Superior temporal gyrus (tissue), 1 donor: Measurements from ENCODE around the gene SMIM13.

Experiments used
- DNase-seq: peaks from one replicate; pipeline ENCODE4 v3.0.0-alpha.2; 2016; ENCODE audit errors: extremely low spot score

SMIM13 gene

DNA sequence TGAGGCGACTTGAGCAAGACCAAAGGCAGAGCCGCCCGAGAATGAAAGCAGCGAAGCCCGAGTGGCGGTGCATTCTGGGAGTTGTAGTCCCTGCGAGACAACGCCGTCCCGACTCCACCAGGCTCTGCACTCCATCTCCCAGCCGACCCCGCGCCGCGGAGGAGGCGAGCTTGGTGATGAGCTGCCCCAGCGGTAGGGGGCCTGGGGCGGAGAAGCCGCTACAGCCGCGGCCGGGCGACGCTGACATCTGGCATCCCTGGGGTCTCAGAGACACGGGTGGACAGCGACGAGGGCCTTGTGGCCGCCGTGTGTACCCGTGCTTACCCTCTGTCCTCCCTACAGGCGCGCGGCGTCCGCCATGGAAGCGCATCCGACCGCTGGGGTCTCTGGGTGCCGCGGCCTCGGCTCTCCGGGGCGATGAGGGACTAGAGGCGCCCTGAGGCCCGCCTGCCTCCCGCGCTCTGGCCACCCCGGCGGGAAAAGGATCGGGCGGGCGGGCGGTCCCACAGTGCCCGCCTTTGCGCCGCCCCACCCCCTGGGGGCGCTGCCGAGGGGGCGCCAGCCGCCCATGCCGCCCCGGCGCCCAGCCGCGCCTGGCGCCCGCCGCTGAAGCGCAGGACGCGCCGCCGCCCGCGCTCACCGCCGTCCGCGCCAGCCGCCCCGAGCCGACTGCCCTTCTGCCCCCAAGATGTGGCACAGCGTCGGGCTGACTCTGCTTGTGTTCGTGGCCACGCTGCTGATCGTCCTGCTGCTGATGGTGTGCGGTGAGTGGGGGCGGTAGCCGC is at the start of gene SMIM13:
SMIM13 (plus strand) TSS at position 209 of the 785 bp plus-strand sequence; CDS start at position 689, 480 bp downstream.
- DNase-seq, result peak; percentile 99

DNA sequence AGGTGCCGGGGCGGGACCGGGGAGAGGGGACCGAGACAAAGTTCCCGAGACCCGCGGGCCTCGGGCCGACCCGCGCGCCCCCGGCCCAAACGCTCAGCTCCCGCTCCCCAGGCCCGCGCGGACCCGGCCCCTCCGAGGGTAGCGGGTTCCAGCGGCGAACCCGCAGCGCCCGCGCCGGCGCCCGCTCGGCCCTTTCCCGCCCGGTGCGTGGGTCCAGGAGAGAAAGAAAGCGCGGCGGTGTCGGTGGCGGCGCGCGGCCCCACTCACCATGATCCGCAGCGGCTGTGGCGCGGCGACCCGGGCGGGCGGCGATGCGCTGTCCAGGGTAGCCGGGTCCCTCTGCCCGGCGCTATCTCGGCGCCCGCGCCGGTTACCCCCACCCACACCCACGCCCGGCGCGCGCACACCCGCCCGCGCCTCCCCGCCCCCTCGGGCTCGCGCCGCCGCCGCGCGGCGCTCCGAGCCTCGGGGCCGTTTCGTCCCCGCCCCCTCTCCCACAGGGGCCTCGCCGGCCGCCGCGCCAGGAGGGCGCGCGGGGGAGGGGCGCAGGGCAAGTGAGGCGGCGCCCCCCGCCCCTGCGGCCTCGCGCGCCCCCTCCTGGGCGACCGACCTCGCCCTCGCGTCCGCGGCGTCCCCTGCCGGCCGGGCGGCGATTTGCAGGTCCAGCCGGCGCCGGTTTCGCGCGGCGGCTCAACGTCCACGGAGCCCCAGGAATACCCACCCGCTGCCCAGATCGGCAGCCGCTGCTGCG is 49.5 kb upstream of the SMIM13 start, which contains the start of gene ELOVL2:
ELOVL2 (minus strand) TSS at position 345 of the 751 bp plus-strand sequence; CDS start at position 270, 75 bp downstream.
- DNase-seq, result no peak

DNA sequence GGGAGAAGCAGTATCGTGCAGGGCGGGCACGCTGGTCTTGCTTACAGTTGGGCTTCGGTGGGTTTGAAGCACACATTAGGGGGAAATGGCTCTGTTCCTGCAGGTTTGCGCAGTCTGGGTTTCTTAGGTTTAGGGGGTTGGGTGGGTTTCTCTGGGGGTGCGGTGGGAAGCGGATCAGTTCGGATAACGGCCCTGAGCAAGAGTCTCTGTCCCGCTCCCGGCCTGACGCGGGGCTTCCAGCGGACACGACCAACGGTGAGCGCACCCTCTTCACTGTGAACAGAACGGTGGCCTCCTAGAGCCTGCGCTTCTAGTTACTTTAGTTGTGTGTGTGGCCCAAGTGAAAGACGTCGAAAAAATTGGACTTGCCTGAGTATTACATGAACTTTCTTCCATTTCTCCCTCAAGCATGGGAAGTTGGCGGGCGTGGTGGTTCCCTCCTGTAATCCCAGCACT is 48.9 kb upstream of the SMIM13 start:
- DNase-seq, result no peak

DNA sequence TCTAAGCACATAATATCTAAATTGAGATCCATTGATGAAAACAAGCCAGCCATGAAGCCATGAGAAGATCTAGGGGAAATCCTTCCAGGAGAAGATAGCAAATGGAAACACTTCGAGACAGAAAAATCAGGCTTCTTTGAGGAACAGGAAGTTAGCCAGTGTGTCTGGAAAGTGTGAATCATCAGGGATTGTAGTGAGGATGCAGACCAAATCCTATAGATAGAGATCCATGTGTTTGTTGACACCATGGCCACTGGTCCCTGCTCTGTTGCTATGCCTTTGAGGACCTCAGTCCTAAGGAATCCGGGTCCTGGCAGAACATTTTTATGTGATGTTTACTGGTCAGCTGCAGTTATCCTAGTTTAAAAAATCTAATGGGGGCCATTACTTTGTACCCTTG is 42.9 kb upstream of the SMIM13 start:
- no peak for DNase-seq

DNA sequence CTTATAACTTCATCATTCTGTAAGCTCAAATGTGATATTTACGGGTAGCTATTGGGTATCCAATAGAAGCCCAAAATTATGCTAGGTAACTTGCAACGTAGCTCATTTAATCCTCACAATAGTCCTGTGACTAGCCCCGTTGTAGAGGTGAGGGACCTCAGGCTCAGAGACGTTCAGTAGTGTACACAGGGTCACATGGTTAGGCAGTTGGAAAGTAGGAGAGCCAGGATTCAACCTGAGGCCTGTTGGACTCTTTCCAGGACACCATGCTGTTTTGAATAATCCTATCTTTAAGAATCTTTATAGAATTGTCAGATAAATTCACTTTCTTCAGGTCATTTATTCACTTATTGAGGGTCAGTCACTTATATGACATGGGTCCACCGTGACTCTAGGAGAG is 40.3 kb upstream of the SMIM13 start:
- no peak for DNase-seq

DNA sequence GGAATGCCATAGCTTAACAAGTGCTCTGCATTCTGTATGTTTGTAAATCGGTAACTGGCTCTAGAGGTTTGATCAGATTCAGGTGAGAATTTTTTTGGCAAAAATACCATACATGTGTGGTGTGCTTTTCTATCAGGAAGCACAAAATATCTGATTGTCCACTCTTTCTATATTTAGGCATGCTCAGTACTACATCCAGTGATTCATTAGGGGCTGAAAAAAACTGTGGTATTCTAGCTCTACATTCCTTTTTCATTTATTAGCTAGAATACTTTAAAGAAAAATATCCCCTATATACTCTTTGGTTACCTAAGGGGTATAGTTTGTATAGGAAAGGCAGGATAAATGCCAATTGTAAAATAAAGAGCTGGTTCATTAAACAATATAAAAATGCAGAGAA is 38.9 kb upstream of the SMIM13 start:
- no peak for DNase-seq

DNA sequence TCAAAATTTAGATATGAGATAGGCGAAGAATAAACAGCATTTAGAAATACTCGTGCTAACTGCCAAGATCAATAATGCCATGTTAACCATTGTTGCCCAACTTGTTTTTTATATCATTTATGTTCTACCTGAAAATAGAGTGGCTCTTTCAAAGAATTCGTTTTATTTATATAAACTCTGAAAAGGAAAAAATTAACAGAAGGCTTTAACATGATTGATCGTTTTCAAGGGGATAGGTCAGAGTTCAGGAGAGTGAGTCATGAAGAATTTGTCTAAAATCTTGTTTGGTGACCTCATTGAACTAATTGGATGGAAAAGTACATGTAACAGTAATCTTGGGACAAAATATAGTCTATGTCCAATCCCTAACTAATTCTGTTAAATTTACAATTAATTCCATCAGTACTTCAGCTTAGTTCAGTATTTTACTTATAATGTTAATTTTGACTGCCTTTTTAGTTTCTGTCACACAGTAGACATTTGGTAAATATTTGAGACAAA is 38.5 kb upstream of the SMIM13 start:
- no peak for DNase-seq

DNA sequence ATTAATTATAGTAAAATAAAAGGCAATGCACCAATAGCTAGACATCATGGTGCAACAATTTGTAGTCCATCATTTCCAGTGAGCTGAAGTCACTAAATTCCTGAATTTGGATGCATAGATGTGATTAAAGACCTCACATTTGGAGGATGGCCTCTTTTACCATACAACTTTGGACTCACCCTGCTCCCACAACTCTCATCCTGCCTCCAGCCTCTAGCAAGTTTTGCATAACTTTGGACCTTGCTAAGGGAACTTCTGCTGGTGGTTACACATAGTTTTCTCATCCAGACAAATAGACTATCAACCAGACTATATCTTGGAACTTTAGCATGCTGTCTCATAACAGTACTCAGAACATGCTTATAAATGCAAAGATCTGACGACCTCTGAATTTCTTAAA is 36.8 kb upstream of the SMIM13 start:
- DNase-seq, result no peak

DNA sequence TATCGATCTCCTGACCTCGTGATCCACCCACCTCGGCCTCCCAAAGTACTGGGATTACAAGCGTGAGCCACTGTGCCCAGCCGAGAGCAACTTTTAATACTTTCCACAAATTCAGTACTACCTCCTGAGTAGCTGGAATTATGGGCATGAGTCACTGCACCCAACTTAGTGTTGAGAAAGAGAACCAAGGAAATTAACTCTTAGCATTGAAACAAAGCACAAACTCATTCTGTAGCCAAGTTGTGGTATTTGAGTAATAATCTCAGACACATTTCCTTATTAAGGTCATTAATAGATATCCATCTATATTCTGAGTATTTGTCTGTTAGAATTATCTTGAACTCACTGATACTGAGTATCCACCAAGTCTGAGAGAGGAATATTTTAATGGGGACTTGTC is 35.2 kb upstream of the SMIM13 start:
- no peak for DNase-seq

DNA sequence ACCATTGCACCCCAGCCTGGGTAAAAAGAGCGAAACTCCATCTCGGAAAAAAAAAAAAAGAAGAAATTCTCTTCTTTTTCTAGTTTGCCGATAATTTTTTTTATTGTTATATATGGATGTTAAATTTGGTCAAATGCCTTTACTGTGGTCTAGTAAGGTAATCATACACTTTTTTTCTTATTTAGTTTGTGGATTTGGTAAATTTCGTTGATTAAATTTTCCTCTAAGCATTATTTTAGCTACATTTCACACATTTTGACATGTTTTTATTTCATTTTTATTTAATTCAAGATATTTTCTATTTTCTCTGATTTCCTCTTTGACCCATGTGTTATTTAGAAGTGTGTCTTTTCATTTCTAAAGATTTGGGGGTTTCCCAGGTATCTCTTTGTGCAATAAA is 31.6 kb upstream of the SMIM13 start:
- no peak for DNase-seq

DNA sequence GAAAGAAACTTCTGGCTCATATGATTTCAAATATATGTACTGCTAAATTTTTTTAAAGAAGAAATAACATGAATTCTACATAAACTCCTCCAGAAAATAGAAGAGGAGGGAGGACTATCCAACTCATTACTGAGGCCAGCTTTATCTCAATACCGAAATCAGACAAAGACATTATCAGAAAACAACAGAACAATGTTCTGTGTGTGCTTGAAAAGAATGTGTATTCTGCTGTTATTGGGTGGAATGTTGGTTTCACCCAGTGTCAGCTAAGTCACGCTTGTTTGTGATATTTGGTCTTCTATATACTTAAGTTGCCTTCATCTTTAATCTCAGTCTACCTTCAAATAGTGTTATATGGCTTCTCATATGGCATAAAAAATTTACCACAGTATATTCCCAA is 30.9 kb upstream of the SMIM13 start:
- DNase-seq, result peak; percentile 72

DNA sequence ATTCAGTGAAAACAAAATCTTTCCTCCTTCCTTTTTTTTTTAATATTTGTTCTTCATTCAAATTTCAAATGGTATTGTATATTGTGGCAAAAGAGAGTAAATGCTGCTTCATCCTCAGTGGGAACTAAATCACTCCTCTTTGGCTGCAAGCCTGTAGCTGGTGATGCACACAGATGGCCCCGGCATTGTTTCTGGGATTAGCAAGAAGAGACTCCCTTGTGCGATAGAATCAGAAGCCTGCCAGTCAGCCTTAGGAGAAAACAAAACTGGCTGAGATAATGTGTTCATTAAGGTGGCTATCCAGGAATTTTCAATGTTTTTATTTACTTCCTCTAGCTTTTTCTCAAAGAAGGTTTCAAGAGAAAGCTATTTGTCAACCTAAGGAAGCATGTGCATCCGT is 28.8 kb upstream of the SMIM13 start:
- DNase-seq, result peak; percentile 86

DNA sequence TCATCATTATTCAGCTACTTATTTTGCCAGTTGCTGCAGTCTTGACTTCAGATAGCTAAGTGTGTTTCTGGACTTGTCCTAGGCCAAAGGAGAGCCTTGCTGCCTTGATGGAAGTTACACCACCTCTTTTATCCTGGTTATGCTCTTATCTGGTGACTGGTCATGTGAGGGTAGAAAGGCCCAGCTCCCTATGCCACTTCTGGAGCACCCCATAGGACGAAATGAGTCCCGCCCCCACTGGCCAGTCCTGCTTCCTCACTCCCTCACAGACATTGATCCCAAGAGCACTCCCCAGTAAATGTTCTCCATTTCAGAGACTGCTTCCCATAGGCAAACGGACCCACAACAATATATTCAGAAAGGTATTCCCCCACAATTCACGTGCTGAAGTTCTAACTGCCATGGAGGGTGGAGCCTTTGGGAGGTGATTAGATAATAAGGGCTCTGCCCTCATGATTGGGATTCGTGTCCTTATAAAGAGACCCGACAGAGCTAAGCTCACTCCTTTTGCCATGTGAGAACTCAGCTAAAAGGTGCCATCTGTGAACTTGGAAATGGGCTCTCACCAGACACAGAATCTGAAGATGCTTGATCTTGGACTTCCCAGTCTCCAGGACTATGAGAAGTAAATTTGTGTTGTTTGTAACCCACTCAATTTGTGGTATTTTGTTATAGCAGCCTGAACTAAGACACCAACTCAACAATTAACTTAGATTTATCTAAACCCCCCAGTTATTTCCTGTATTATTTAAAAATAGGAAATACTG is 28.0 kb upstream of the SMIM13 start:
- DNase-seq, result no peak

DNA sequence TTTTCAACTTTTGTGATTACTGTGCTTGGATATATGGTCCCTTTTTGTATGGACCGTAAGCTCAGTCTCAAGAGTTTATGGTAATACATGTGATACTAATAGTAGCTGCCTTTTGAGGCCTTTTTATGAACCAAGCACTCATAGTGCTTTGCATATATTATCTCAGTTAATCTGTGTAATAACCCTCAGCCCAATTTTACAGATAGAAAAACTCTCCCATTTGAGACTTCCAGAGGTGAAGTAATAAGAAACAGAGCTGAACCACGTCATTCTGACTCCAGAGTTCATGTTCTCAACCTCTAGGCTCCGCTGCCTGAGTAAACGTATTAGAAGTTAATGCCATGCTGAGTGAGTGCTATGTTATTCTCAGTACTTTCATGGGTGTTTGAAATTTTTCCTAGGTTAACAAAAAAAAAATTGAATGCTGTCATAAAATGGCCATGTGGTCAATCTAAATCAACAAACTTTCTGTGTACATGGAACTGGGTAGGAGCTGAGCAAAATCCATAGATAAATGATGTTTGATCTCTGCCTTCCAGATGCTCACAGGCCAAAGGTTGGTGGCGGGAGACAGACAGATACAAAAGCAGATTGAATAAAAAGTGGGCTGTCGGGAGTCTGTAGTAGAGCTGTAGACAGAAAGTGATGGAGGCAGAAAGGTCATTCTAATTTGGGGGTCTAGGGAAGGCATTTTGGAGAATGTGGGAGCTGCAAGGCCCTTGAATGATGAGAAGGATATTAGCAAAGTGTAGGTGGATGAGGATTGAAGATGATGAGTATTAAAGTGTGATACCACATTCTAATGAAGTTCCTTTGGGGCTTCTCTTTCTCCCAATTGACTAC is 26.9 kb upstream of the SMIM13 start:
- DNase-seq, result no peak

DNA sequence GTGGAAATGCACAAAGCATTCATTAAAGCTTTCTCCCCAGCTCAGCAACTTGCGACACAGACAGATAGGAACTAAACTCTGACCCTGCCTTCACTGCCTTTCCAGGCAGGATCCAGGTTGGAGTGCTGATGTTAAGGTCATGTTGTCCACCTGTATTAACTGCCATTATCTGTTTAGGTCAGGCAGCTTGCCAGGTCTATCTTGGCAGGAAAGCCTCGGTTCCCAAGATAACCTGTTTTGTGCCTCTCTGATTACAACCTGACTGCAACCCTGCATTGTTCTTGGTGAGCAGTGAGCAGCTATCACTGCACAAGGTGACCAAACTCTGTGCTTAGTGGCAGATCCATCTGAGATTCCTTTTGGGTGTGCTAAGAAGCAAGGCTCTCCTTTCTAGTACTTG is 26.3 kb upstream of the SMIM13 start:
- no peak for DNase-seq

DNA sequence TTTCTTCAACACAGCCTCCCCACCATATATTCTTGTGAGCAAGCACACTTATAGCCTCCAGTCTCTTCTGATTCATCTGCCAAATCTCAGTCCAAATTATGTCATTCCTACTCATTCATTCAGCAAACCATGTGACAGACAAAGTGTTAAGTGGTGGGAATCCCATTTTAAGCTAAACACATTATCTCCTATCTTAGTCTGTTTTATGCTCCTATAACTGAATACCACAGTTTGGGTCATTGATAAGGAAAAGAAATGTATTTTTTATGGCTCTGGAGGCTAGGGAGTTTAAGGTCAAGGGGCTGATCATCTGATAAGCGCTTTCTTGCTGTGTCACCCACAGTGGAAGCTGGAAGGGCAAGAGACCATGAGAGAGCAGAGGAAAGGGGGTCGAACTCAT is 23.9 kb upstream of the SMIM13 start:
- DNase-seq, result no peak

DNA sequence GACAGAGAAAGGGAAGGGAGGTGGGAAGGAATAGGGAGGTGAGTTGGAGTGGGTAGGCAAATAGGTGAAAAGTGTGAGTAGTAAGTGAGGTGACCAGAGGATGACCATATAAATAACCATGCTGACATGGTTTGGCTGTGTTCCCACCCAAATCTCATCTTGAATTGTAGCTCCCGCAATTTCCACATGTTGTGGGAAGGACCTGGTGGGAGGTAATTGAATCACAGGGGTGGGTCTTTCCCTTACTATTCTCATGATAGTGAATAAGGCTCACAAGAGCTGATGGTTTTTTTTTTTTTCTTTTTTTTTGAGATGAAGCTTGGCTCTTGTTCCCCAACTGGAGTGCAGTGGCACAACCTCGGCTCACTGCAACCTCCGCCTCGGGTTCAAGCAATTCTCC is 21.5 kb upstream of the SMIM13 start:
- no peak for DNase-seq

DNA sequence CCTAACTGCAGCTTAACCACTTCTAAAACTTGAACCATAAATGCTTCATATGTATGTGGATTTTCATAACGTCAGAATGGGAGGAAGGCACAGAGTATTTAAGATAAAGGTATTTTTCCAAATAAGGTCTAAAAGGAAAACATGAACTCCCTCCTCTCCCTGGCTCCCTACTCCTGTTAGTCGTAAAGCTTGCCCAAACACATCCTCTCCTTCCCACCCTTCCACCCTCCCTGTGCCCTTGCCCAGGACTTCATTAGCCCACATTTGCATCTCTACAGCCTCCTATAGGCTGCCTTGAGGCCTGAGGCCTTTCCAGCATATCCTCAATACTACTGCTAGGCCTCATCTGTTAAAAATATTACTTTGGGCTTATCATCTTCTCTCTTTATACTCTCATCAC is 17.1 kb upstream of the SMIM13 start:
- DNase-seq, result no peak

DNA sequence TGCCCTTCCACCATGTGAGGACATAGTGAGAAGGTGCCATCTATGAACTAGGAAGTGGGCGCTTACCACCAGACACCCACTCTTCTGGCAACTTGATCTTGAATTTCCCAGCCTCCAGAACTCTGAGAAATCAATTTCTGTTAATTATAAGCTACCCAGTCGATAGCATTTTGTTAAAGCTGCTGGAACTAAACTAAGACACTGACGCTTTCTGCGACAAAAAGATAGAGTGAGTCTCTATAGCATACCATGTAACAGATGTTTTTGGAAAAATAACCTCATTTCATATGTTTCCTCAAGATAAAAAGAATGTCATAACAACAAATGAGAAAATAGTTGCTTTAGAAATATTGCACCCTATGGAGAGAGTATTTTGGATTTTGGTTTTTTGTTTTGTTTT is 15.4 kb upstream of the SMIM13 start:
- no peak for DNase-seq

DNA sequence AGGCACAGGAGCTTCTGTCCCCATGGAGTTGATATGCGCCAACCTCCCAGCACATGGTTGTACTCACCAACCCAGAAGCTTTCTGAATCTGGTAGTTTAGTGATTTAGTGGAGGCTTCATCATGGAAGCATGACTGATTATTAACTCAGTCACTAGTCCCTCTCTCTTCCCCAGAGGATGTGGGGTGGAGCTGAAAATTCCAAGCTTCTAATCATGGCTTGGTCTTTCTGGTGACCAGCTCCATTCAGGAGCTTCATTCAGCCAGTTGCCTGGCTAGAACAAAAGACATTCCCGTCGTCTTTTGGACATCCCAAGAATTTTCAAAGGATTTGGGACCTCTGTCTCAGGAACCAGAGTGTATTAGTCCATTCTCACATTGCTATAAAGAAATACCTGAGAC is 13.3 kb upstream of the SMIM13 start:
- DNase-seq, result no peak

DNA sequence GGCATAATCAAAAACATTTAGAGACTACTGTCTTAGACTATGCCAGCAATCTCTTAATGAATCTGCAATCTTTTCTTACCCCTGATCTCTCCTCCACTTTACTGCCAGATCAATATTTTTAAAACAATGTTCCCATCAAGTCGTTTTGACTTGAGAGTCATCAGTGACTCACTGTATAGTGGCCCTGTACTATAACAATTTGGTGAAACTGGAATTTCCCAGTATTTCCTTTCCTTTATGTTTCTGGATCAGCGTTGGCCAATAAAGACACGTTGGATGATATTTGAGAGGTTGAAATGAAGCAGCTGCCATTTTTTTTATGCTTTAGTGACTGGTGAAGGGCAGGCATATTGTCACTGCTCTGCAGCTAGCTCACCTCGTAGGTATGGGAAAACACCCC is 10.1 kb upstream of the SMIM13 start:
- DNase-seq, result no peak
